Measurements from ENCODE around the gene CADM3. TPM values are rescaled to one million over a fixed set of nuclear protein-coding genes. Genes with fewer than 3 reads are reported as not detected.

The CADM3 gene, protein sequence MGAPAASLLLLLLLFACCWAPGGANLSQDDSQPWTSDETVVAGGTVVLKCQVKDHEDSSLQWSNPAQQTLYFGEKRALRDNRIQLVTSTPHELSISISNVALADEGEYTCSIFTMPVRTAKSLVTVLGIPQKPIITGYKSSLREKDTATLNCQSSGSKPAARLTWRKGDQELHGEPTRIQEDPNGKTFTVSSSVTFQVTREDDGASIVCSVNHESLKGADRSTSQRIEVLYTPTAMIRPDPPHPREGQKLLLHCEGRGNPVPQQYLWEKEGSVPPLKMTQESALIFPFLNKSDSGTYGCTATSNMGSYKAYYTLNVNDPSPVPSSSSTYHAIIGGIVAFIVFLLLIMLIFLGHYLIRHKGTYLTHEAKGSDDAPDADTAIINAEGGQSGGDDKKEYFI
- 10 to 100 TPM in 1 of 4 donors, under 1 TPM in 3; 0.08 to 11.4 (median 0.83) TPM for polyA plus RNA-seq (ENCODE audit: insufficient read length in 4 of 4)

DNA sequence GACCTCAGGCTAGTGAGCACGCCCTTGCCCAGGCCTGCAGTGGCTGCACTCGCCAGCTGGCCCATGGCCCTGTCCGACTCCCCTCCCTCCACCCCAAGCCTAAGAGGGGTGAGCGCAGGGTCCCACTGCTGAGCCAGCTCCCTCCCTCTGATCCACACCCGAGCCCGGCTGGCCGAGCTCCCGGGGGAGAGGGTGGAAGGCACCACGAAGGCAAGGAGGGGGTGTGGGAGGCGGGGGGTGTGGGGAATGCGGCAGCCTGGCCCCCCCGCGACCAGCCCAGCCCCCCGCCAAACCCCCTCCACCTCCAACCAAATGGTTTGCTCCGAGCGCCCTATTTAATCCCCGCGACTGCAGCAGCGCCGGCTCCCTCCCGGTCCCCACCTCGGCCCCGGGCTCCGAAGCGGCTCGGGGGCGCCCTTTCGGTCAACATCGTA, at the start of gene CADM3:
CADM3 (plus strand) TSS at position 362 of the 434 bp plus-strand sequence. CDS start 151 bp downstream, outside the sequence.
- DNase-seq (ENCODE audit: low read depth in 4 of 4, low spot score in 3 of 4): no peak

- no peak for DNase-seq (ENCODE audit: low read depth in 4 of 4, low spot score in 3 of 4)
Measured at GRCh38 chr1:159122005-159122621, 49.3 kb upstream of the CADM3 start.

GRCh38 chr1:159123587-159123986, 47.8 kb upstream of the CADM3 start:
- no peak for DNase-seq (ENCODE audit: low read depth in 4 of 4, low spot score in 3 of 4)

- DNase-seq (ENCODE audit: low read depth in 4 of 4, low spot score in 3 of 4): peak in 2 of 4 donors; percentile 3 to 18
Measured at GRCh38 chr1:159132271-159132881, 39.0 kb upstream of the CADM3 start.

GRCh38 chr1:159140474-159140873, 30.9 kb upstream of the CADM3 start:
- DNase-seq (ENCODE audit: low read depth in 4 of 4, low spot score in 3 of 4): no peak

DNA sequence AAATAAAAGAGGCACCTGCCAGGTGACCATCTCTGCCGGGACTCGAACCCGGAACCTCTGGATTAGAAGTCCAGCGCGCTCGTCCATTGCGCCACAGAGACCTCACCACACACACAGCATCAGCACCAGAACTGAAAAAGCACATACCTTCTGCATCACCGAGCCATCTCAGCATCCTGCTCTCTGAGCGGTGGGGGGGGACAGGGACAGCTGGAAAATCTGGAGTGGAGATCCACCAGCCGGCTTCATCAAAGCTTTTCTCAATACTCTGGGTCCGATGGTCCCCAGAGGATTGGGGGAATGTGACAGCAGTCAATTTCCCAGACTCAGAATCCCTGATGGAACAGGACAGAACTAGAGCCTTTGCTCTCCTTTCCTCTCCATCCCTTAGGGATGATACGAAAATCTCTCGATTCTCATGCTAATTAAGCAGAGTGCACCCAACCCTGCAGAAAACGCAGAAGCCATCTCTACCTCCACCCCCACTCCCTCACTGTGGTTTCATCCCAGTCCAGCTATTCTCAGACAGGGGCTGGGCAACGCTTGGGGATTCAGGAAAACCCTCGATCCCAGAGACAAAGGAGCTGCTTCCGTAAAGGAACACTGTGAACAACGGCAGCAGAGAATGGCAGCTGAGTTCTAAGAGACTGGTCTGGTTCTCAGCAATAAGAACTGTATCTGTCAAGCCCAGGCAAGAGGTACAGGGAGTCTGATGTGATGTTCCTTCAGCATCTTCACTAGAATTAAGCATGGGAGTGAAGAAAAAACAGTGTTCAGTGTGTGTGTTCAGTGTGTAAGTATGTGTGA, 29.6 kb upstream of the CADM3 start:
- DNase-seq (ENCODE audit: low read depth in 4 of 4, low spot score in 3 of 4): no peak

- no peak for DNase-seq (ENCODE audit: low read depth in 4 of 4, low spot score in 3 of 4)
Measured at GRCh38 chr1:159142391-159142663, 29.1 kb upstream of the CADM3 start.

GRCh38 chr1:159142726-159143510, 28.5 kb upstream of the CADM3 start:
- DNase-seq (ENCODE audit: low read depth in 4 of 4, low spot score in 3 of 4): no peak

DNA sequence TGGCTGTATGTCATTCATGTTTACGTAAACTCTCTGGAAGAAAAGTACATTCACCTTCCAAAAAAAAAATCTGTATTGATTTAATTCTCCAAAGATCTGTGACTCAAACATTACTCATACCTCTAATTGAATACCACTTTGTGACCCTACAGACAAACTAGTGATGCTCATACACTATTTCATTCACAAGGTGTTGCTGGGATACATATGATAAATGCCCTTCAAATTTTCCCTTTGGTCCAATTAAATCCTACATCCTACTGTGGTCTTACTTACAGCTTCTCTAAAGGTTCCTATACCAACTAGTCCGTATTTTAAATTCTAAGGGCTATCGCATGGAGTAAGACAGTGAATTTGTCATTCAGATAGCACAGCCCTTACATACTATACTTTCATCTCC, 26.8 kb upstream of the CADM3 start:
- no peak for DNase-seq (ENCODE audit: low read depth in 4 of 4, low spot score in 3 of 4)

DNA sequence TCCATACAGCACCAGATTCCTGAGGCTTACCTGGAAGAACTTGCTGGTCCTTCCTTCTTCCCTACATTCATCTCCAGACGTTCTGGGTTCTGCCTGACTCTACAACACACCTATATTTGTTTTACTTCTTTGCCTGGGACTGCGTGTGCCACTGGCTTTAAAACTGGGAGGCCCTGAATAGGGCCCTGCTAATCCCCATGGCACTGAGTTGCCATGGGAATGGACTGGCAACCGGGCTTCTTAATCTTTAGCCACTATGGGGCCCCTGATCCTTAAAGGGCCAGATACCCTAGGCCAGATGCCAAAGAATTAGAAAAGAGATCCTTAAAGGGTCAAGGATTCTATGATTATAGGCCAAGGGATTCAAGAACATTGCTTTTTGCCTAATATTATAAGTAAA, 24.4 kb upstream of the CADM3 start:
- DNase-seq (ENCODE audit: low read depth in 4 of 4, low spot score in 3 of 4): no peak

DNA sequence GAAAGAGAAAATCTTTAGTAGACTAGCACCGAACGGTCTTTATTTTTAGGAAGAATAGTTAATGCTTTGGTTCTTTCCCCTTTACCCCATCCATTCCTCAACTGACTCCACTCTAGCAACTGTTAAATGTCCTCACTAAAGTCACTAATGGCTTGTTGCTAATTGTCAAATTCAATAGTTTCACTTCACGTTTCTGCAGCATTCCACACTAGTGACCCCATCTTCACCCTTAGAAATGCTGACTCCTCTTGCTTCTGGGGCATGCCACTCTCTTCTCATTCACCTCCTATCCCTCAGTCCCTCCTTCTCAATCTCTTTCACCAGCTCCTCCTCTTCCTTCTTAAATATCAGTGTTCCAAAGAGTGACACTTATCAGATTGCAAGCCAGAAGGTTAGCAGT, 19.4 kb upstream of the CADM3 start:
- DNase-seq (ENCODE audit: low read depth in 4 of 4, low spot score in 3 of 4): no peak

DNA sequence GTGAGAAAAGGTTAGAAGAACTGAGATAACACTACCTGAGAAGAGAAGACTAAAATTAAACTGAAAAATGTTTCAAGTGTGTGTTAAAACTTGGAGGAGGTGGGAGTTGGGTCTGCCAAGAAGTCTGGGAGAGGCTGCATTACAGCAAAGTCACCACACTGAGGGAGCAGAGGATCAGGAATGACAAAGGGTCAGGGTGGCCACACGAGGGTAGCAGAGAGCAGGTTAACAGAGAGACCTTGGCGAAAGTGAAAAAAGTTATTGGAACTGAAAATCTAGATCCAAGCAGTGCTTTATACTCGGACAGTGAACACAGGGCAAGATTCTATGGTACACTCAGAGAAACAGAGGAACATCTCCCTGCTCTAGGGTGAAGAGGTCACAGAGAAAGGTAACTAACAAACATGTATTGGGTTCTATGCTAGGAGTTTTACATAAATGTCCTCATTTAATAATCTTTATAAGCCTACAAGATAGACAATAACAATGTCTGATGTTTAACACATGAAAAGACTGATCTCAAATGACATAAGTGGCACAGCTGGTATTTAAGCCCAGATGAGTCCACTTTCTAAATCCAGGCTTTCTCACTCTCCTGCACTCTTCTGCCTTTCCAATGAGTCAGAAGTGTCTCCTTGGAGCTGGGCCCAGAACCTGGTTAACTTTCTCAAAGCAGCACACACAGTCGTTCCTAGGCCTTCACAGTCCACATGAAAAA, 10.3 kb upstream of the CADM3 start:
- peak; percentile 19 to 50 (median 28) for DNase-seq (ENCODE audit: low read depth in 4 of 4, low spot score in 3 of 4)

DNA sequence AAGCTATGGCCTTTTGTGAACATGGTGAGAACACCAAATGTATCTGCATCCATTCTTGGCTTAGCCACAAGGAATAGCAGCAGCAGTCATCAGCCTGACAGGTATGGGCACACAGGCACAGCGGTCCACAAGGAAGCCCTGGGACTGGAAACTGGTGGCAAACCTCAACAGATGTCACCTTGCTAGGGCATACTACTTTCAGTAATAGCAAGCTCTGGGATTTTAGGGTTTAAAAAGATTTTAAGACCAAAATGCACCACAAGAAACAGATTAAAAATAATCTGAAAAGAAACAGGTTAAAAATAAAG, 9.7 kb upstream of the CADM3 start:
- no peak for DNase-seq (ENCODE audit: low read depth in 4 of 4, low spot score in 3 of 4)

DNA sequence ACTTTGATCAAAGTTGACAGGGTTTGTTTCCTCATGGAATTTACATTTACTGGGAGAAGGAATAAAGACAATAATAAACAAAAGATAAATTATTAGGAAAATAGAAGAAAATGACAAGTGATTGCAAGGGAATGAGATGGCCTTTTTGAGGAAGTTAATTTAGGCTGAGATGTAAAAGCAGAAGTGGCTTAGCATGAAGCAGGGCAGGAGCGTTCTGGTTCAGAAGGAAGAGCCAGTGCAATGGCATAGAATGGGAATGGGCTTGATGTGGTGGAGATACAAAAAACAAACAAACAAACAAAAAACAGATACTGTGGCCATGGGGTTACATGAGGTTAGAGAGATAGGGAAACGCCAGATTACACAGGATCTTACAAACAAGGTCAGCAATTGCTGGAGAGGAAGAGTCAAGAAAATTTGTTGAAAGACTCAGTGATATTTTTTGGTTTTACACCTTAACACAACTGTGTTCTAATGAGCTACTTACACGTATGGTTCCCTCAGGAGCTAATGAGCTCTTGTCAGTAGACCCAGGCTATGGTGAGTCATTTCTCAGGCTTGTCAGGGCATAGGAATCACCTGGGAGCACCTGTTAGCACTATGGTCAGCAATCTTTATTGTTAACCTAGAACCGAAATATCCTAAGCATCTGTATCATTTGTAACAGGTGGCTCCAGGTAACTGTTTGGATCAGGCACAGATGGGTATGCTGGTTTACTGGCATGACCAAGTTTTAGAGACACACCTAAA, 8.7 kb upstream of the CADM3 start:
- no peak for DNase-seq (ENCODE audit: low read depth in 4 of 4, low spot score in 3 of 4)

DNA sequence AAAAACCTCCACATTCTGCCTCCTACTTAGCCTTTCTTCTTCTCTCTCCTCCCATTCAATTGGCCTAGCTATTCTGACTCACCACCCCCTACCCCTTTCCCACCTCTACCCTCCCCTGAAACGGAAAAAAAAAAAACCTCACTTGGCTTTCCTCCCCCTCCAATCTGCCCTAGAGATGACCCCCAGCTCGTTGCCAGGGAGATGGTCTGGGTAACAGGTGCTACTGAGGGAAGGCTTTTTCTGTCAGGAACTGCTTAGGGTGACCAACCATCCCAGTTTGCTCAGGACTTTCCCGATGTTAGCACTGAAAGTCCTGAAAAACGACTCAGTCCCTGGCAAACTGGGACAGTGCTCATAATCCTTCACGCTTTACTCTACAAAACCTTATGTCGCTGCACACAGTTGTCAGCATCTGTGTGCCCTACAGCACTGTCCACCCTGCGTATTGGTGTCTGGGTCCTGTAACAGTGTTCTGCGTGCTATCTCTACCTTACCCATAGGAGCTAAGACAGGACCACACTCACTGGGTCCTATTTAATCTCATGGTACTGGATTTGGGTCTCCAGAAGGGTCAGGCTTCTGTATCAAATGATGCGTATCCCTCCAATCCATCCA, 7.7 kb upstream of the CADM3 start:
- DNase-seq (ENCODE audit: low read depth in 4 of 4, low spot score in 3 of 4): no peak

DNA sequence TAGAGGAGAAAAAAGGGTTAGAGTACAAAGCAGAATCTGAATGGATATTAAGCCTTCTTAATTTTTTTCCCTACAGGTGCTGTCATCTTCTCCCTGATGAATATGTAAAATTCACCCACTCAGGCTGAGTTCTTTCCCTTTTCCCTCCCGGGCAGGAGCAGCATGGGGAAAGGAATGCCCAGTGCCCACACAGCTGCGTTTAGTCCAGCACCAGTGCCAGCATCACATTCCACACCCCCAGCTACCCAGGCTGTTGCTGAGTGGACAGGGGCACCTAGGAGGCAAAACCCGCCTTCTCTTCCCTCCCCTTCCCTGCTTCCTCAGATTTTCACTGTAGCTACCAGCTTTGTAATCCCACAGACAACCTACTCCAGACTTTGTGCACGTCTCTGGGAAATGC, 3.4 kb upstream of the CADM3 start:
- DNase-seq (ENCODE audit: low read depth in 4 of 4, low spot score in 3 of 4): no peak

DNA sequence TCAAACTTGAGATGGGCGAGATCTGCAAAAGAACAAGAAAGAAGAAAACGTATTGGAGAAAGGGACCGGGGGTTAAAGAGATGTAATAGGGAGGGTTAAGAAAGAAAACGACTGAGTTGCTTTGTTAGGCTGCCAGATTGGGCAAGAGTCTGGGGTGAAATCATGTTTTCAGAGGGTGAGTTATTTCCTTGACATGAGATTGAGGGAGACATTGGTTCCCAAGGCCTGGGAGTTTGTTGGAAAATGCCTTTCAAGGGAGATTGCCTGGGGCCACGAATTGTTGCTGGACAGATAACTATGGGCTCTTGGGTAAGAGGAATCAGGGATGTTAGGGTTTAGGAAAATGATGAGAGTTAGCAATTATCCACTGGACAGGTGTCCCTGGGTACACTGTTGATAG, 776 bp upstream of the CADM3 start:
- DNase-seq (ENCODE audit: low read depth in 4 of 4, low spot score in 3 of 4): no peak

DNA sequence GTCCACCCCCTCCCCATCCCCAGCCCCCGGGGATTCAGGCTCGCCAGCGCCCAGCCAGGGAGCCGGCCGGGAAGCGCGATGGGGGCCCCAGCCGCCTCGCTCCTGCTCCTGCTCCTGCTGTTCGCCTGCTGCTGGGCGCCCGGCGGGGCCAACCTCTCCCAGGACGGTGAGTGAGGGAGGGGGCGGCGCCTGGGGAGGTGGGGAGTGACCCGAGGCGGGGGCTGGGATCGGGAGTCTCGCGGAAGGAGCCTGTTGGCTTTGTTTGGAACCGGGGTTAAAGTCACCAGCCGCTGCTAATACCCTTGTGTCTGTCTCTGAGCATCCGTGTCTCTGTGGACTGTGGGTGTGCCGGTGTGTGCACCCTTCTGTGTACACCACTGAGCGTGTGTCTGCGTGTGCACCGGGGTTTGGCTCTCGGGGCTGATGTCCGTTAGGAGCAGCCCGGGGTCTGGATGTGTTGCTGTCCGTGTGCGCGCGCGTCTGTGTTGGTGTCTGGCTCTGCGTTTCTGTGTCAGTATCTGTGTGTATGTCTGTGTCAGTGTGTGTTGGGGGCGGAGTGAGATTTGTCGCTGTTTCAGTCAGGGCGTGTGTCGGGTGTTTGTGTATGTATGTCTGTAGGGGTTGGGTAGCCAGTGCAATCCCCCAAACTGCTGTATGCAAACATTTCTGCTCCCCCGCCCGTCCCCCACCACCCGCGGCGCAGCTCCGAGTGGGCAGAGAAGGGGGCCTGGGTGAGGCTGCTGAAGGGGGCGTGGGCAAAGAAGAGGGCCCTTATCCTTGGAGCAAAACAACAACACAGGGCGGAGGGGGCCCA, 480 bp downstream of the CADM3 start:
- no peak for DNase-seq (ENCODE audit: low read depth in 4 of 4, low spot score in 3 of 4)
